Hematopoietic multipotent progenitor cell treated with erythropoietin and hydrocortisone succinate and interleukin-3 and kit ligand, for 6 days (in vitro differentiated cells): Measurements from ENCODE around the gene WASF2.
"Not testable (repeated sequence)": the region's sequence is repeated elsewhere in the genome, so short reads cannot be mapped to it uniquely, and the experiment has no call there.

Experiments
- DNase-seq: peaks from one replicate; pipeline ENCODE4 v3.0.0-alpha.2; 2015

Gene WASF2

DNA sequence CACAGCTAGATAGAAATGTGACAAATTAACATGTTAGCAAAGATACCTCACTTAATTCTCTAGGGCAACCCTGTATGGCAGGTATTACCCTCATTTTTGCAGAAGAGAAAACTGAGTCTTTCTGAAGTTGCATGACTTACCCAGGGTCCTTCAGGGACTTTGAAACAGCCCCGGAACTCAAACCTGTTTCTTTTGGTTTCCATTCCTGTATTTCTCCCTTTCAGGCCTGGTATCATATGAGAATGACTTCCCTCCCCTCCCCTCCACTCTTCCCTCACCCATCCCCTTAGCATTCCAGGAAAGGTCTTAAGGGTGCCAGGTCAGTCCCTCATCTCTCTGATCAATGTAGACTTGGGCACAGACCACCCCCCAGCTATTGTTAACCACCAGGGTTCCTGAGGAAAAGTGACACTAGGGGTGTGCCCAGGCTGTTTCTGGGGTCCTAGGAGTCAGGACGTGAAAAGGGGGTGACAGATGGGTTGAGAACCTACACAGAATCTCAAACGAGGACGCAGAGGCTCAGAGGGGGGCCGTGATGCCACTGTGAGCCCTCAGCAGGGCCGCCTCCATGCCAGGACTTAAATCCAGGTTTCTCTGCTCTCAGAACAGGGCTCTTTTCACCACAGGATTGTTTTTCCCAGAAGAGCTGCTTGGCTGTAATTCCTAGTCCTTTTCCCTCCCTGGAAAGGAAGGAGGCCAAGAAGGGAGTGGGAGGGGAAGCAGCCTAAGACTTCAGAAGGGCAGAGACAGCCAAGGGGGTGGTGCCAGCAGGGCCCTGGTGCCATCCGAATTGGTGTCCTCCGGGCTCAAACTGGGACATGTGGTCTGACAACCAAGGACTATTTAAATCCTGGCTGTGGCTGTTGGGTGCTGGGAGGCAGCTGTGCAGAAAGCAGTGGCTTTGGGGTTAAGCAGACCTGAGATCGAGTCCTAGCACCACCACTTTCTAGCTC lies 2.1 kb upstream of the WASF2 start:
- no peak for DNase-seq

DNA sequence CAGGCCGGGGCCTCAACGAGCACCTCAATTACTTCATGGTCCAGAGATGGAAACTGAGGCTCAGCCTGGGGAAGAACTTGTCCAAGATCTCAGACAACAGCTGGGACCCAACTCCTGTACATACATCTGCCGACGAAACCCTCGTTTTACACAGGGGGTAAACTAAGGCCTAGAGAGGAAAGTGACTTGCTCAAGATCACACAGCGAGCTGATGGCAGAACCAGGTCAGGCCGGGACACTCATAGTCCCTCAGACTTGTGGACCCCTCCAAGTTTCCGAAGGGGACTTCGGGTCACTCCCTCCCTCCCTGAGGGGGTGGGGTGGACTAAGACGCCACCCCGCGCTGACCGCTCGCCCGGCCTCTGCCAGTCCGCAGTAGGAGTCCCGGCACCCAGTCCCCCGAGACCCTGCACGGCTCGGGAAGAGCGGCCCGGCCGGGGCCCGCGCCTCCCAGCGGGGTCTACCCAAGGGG lies 430 bp downstream of the WASF2 start:
- DNase-seq, result peak; percentile 48

DNA sequence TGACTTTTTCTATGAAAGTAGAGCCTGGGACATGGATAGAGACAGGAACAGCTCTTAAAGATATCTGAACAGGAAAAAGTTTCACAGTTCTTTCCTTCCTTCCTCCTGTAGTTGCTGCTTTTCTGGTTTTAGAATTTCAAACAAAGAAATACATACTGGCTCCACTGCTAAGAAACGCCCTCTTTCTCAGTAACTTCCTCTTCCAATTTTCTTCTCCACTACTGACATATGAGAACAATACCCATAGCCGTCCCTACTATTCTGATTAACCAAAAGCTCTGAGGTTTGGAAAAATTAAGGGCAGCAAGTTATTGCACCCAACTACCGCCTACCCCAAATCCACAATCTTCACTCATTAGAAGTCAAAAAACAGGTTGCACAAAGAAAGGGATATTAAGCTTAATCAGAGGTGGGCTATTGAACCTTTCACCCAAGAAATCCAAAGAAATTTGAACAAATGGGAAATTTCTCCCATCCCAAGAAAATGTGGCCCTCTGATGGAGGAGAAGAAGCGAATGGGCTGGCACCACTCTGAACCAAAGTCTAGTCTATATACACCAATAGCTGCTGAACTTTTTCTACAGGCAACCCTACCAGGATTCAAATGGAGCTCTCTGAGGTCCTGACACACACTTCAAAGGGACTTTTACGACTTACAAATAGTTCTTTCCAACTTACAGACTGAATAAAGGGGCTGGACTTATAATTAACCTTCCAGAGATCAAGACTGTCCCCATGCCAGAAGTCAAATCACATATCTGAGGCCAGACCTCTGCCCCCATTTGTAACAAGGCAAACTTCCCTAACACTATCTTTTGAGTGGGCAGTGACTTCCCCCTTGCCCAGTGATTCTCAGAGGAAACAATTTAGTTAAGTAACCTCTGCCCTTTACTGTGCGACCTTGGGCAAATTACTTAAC lies 1.7 kb downstream of the WASF2 start:
- DNase-seq, result peak; percentile 70

DNA sequence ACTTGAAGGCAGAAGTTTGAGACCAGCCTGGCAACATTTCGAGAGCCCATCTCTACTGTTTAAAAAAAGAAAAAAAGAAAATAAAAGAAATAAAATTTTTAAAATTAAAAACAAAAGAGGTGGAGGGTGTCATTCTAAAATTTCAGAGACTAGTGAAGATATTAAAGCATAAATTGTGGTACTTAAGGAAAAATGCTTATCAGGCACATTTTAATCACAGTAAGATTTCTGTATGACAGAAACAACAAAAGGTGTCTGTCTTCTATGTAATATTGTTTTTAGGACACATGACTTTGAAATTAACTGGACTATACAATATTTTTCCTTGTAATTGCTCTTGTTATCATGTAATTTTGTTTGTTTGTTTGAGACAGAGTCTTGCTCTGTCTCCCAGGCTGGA lies 4.6 kb downstream of the WASF2 start:
- DNase-seq, result no peak

DNA sequence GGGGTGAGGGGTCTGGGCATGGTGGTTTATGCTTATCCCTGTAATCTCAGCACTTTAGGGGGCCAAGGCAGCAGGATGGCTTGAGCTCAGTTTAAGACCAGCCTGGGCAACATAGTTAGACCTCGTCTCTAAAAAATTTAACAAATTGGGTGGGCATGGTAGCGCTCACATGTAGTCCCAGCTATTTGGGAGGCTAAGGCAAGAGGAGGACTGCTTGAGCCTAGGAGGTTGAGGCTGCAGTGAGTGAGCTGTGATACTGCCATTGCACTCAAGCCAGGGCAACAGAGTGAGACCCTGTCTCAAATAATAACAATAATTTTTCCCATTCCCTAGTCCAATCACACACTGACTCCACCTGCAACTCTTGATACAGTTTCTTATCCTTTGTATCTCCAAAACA lies 6.3 kb downstream of the WASF2 start:
- no peak for DNase-seq

DNA sequence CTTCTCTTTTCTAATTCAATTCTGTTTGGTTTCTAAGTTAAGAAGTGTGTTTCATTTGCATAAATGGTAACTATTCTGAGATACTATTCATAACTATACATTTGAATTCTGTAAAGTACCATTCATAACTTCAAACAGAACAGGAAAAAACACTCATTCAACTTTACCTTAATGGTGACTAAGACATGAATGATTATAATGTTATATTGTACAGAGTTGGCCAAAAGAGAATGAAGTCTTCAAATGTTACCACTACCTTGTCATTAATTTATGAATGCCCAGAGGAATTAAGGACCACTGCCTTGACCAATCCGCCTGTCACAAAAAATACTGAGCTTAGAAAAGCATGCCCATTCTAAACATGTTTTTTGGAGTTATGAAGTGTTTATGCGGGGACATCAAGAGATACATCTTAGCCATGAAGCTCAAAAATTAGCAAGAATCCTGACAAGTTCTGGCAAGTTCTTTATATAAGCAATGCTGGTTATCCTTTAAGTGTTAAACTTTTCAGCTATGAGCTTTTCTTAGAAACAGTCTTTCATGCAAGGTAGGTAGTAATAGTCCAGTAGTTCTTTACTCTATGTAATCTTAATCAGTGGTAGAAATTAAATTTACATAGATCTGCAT lies 7.9 kb downstream of the WASF2 start:
- DNase-seq, result no peak

DNA sequence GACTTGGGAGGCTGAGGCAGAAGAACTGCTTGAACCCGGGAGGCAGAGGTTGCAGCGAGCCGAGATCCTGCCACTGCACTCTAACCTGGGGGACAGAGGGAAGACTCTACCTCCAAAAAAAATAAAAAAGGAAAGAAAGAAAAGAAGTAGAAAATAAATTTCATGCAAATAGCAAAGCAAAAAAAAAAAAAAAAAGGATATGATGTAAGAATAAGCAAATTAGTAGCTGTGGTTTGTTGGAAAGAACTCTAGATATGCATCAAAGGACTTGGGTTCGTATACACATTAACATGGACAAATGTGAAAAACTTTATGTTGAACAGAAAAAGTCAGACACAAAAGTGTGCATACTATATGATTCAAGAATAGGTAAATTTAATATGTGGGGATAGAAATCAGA lies 11.9 kb downstream of the WASF2 start:
- DNase-seq, result no peak

DNA sequence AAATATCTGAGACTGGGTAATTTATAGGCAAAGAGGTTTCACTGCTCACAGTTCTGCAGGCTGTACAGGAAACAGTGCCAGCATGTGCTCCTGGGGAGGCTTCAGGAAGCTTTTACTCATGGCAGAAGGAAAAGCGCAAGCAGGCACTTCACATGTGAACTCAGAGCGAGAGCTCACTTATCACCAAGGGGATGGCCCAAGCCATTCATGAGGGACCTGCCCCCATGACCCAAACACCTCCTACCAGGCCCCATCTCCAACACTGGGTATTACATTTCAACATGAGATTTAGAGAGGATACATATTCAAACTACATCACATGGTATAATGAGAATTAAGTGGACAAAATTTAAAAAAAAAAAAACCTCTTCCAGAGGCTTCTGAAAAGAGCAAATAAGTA lies 13.7 kb downstream of the WASF2 start:
- no peak for DNase-seq

DNA sequence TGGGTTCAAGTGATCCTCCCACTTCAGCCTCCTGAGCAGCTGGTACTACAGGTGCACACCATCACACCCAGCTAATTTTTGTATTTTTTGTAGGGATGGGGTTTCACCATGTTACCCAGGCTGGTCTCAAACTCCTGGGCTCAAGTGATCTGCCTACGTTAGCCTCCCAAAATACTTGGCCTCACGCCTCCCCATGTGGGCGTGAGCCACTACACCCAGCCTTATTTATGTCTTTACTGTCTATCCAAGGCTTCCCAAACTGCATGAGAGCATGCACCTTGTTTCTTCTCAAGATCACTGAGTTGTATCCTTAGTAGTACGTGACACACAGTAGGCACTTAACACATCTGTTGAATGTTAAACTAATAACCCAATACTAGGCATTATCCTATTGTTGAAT lies 14.2 kb downstream of the WASF2 start:
- no peak for DNase-seq

DNA sequence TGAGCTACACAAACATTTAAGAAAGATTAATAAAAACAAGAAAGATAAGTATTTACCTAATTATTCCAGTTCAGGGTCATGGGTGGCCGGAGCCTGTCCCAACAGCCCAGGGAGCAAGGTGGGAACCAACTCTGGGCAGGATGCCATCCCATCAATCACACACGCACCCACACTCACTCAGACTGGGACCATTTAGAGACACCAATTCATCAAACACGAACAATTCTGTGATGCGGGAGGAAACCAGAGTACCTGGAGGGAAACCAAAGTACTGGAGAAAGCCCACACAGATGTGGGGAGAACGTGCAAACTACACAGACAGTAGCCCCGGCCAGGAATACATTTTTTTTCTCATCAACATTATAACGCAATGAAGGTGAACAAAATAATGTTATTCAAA lies 16.2 kb downstream of the WASF2 start:
- DNase-seq, result no peak

DNA sequence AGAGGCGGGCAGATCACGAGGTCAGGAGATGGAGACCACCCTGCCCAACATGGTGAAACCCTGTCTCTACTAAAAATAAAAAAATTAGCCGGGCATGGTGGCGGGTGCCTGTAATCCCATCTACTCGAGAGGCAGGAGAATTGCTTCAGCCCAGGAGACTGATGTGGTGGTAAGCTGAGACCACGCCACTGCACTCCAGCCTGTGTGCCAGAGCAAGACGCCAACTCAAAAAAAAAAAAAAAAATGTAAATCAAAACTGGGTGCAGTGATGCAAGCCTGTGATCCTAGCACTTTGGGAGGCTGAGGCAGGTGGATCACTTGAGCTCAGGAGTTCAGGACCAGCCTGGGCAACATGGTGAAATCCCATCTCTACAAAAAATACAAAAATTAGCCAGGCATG lies 17.9 kb downstream of the WASF2 start:
- DNase-seq, result not testable (repeated sequence)

DNA sequence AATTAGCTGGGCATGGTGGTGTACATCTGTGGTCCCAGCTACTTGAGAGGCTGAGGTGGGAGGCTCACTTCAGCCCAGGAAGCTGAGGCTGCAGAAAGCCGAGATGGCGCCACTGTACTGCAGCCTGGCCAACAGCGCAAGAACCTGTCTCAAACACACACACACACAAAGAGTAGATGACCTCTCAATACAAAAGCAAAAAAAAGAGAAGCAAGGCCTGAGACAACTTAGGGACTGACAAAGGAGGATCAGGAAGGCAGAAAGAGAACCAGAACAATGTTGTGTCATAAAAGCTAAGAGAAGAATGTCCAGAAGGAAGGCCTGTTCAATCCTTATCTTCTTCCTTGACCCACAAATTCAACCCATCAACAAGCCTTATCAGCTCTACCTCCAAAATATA lies 18.5 kb downstream of the WASF2 start:
- DNase-seq, result no peak

DNA sequence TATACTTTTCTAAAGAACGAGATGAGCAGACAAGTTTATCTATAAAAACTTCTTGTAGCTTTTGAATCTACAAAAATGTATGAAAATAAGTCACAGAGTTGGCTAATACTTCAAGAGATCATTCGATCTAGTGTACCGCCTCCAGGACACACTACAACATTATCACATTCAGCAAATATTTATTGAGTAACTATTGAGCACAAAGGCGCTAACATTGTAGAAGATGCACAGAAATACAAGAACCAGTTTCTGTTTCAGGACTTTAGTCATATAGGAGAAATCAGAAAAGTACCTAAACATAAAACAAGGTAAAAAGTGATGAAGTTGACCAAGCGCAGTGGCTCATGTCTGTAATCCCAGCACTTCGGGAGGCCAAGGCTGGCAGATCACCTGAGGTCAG lies 20.6 kb downstream of the WASF2 start:
- no peak for DNase-seq

DNA sequence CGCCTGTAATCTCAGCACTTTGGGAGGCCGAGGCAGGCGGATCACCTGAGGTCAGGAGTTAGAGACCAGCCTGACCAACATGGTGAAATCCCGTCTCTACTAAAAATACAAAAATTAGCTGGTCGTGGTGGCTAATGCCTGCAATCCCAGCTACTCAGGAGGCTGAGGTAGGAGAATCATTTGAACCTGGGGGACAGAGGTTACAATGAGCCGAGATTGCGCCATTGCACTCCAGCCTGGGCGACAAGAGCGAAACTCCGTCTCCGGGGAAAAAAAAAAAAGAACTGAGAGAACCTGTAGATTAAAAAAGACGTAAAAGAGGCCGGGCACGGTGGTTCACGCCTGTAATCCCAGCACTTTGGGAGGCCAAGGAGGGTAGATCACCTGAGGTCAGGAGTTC lies 21.6 kb downstream of the WASF2 start:
- not testable (repeated sequence) for DNase-seq

DNA sequence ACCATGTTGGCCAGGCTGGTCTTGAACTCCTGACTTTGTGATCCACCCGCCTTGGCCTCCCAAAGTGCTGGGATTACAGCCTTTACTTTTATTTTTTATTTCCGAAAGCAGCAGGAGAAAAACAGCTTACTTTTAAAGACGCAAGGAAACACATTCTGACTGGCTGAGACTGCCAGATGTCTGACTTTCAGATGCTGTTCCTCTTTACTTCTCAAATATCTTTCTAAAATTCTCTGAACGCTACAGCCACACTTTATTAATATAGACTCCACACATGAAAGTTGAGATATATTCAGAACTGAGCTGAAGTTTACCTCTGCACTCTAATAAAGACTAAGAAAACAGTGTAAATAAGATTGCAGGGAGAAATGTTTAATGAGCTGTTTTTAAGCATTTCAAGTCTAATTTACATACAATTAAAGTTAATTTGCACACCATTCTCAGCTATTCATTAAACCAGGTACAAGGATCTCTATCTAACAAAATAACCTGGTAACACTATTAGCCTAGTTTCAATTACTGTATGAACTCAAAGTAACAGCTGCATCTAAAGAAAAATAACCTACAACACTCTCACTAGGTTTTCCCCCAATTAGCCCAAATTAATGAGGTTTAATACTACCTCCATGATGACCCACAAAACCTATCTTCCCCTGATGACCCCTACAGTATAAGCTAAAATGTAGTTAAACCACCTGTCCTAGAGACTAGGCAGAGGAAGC lies 24.9 kb downstream of the WASF2 start:
- DNase-seq, result no peak

DNA sequence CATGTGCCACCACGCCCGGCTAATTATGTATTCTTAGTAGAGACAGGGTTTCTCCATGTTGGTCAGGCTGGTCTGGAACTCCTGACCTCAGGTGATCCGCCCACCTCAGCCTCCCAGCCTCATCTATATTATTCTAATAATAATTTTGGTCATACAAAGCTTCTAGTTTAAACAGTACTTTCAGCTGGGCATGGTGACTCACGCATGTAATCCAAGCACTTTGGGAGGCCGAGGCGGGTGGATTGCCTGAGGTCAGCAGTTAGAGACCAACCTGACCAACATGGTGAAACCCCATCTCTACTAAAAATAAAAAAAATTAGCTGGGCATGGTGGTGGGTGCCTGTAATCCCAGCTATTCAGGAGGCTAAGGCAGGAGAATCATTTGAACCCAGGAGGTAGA lies 26.1 kb downstream of the WASF2 start:
- DNase-seq, result not testable (repeated sequence)

DNA sequence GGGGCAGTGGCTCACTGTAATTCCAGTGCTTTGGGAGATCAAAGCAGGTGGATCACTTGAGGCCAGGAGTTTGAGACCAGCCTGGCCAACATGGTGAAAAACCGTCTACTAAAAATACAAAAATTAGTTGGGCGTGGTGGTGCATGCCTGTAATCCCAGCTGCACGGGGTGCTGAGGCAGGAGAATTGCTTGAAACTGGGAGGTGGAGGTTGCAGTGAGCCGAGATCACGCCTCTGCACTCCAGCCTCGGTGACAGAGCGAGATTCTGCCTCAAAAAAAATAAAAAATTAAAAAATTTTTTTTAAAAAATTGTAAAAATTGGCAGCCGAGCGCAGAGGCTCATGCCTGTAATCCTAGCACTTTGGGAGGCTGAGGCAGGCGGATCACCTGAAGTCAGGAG lies 31.4 kb downstream of the WASF2 start:
- DNase-seq, result not testable (repeated sequence)

DNA sequence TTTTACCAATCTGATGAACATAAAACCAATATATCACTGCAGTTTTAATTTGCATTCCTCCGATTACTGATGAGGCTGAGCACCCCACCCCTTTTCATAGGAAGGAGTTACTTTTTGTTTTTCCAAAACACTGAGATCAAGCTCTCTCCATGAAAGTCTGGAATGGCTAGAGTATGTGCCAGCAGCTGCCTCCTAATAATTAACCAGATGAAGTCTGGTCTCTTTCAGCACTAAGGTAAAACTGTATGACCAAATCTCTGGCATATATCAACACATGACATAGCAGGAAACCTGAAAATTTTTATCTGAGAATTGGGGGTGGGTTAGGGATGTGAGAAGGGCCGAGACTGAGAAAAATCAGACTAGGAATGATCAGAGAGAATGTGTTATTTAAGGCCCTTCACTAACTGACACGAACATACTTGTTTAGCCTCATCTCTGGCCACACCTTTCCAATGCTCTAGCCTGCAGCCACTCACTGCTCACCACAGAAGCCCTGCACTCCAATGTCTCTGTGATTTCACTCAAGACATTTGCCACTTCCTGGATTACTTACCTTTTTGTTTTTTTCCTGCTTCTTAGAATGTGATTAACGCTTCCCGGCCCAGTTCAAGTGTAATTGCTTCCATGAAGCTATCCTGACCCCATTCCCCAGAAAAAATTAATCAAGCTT lies 34.7 kb downstream of the WASF2 start:
- DNase-seq, result peak; percentile 34

DNA sequence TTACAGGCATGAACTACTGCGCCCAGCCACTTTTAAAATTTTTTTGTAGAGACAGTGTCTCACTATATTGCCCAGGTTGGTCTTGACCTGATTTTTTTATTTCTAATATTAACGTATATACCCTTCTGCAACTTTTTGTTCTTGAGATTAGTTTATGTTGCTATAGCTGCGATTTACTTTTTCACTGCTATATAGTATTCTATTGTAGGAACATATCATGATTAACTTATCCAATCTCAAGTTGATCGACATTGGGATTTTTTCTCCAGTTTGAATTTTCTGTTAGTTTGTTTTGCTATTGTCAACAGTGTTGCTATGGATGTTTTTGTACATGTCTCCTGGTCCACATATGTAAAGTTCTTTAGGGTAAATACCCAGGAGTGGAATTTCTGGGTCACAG lies 35.4 kb downstream of the WASF2 start:
- DNase-seq, result no peak

DNA sequence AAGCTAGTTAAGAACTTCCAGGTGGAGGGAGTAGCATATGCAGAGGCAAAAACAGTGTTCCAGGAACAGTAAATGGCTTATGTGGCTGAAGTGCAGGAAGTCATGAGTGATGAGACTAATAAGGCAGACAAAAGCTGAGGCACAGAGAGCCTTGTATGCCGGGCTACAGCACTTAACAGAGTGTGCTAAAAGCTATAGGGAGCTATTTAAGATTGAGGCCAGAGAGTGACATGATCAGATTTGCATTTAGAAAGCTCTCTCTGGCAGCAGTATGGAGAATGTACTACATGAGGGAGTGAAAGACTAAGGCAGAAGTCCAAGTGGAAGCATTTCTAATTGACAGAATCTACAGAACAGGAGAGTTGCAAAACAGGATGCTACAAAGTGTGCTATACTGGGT lies 38.6 kb downstream of the WASF2 start:
- DNase-seq, result no peak

DNA sequence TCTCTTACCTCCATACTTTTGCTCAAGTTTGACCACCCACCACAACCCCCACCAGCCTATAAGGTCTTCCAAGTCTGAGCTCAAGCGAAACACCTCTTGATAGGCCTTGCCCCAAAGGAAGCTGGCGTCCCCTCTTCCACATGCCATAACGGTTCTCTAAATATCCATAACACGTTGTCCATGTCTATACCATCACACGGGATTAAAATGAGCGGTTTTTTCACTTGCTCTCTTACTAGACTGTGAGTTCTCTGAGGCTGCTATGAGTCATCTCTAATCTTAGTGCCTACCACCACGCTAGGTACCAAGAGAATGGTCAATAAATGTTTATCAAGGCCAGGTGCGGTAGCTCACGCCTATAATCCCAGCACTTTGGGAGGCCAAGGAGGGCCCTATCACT lies 41.0 kb downstream of the WASF2 start:
- DNase-seq, result no peak

DNA sequence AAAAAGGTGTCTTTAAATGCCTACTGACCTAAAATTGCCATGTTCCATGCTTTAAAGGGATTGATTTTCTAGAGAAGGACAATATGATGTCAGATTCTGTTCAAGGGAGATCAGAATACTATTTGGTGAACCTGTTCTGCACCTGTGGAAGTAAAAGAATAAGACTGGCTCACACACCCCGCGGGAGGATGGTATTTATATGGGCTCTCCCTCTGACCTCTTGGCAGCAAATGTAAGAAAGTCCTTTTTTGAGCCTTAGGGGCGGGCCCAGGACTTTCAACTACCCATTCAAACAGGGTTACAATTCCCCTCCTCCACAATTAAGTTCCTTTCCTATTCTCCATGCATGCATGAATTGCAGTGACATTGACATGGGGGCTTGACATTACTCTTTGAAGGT lies 42.1 kb downstream of the WASF2 start:
- no peak for DNase-seq
